HUES64 (cell line): ENCODE measurements around the gene CCDC200.
"Not testable (repeated sequence)": the region's sequence is repeated elsewhere in the genome, so short reads cannot be mapped to it uniquely, and the experiment has no call there.

Experiments used
- H3K27ac ChIP-seq: 2 replicates; pipeline ENCODE4 v1.7.0; 2013; ENCODE audit warnings: low read depth, low read length, inconsistent platforms
- H3K27me3 ChIP-seq: 2 replicates; pipeline ENCODE4 v1.6.1; 2013; ENCODE audit warnings: mild to moderate bottlenecking, low read length; ENCODE audit not compliant: insufficient read depth
- H3K36me3 ChIP-seq: 2 replicates; pipeline ENCODE4 v1.6.1; 2013; ENCODE audit warnings: mild to moderate bottlenecking, low read length; ENCODE audit not compliant: insufficient read depth
- H3K4me1 ChIP-seq: 2 replicates; pipeline ENCODE4 v1.6.1; 2013; ENCODE audit warnings: mild to moderate bottlenecking, low read length, moderate library complexity; ENCODE audit not compliant: insufficient read depth
- H3K4me3 ChIP-seq: 2 replicates; pipeline ENCODE4 v1.5.1; 2013; ENCODE audit warnings: mild to moderate bottlenecking, low read length, moderate library complexity
- H3K9ac ChIP-seq: 2 replicates; pipeline ENCODE4 v1.6.1; 2013; ENCODE audit warnings: mild to moderate bottlenecking, low read depth, low read length
- H3K9me3 ChIP-seq: 2 replicates; pipeline ENCODE4 v1.6.1; 2013; ENCODE audit warnings: low read depth, low read length; ENCODE audit not compliant: insufficient read depth
- WGBS: fragments of 150-250, 120-280 bp; methylation state at CpG from one replicate; pipeline ENCODE4 v1.1.7; 2013; ENCODE audit warnings: missing lambda C conversion rate; 5-methylcytosine and 5-hydroxymethylcytosine counted together

The CCDC200 gene

GRCh38 chr17:43213545-43213944 is 14.9 kb downstream of the CCDC200 start:
- H3K4me3 ChIP-seq = no peak overlapping the region
- no peaks in the 10 kb centered on the region for H3K27me3 ChIP-seq
- H3K36me3 ChIP-seq = peaks cover 5% of the 10 kb centered on the region
- H3K4me1 ChIP-seq = peaks cover 13% of the 10 kb centered on the region; the same call in 1 of the 2 replicates
- H3K9me3 ChIP-seq = no peaks in the 10 kb centered on the region
- WGBS = 97% methylated on average over 2 of the region's 2 CpGs
- H3K27ac ChIP-seq = no peak overlapping the region
- no peak overlapping the region for H3K9ac ChIP-seq

GRCh38 chr17:43212641-43213490 is 15.6 kb downstream of the CCDC200 start:
- Histone ChIP-seq H3K4me1 (peaks cover 13% of the 10 kb centered on the region; the same call in 1 of the 2 replicates), H3K4me3 (peak overlapping the region; percentile 68), H3K9ac (peak overlapping the region; percentile 64; the same call in 1 of the 2 replicates), H3K9me3 (no peaks in the 10 kb centered on the region), H3K27ac (no peak overlapping the region), H3K36me3 (peaks cover 11% of the 10 kb centered on the region), H3K27me3 (no peaks in the 10 kb centered on the region)
- 88% methylated on average over 7 of the region's 7 CpGs for WGBS

DNA sequence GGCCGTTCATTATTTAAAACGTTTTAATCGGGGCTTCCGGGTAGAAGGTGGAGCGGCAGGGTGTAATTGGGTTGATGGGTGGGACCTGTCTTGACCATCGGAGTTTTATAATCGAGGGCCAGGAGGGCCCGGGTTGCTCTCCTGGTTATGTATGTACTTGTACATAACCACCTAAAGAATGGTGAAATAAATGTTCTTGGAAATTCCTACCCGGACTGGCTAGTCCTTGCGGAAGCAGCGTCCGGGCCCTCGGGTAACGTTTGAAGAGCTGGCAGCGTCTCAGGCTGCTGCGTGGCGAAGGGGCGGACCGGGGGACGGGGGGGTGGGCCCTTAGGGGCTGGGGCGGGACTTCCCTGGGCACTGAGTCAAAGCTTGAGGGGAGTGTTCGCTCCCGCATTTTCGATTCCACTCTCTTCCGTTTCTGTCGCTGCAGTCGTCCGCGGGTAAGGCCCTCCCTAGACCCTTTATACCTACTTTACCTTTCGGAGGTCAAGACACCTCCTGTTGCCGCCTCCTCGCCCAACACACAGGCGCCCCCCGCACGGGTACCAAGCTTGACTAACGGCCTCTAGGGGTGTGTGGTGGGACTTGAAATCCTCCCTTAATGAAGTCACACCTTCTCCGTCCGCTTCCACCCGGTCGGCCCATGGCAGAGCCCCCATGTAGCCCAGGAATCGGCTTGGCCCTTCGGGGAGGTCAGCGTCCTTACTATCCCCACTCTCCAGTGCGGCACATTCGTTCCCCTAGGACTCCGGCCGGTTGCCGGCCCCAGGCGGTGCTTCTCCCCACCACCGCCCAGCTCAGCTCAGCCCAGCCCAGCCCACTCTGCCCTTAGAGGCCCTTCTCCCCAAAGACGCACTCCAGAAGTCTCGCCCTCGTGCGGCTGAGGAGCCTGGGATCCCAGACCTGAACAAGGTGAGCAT is 16.7 kb downstream of the CCDC200 start, which contains the start of gene TMEM106A:
TMEM106A (plus strand) TSS at position 396 of the 923 bp plus-strand sequence. CDS start 1,167 bp downstream, outside the sequence.
- Histone ChIP-seq H3K27me3 (no peaks in the 10 kb centered on the region), H3K36me3 (peaks cover 16% of the 10 kb centered on the region), H3K27ac (no peak within 1 kb of the TSS; the same call in 1 of the 2 replicates), H3K9ac (peak within 1 kb of the TSS; percentile 68), H3K4me3 (peak within 1 kb of the TSS; percentile 68), H3K9me3 (no peaks in the 10 kb centered on the region), H3K4me1 (peaks cover 13% of the 10 kb centered on the region; the same call in 1 of the 2 replicates)
- 2% methylated on average over 48 of the region's 54 CpGs for WGBS

GRCh38 chr17:43211123-43211479 is 17.3 kb downstream of the CCDC200 start:
- Histone ChIP-seq H3K4me1 (peaks cover 13% of the 10 kb centered on the region; the same call in 1 of the 2 replicates), H3K27me3 (no peaks in the 10 kb centered on the region), H3K9me3 (no peaks in the 10 kb centered on the region), H3K27ac (no peak overlapping the region), H3K9ac (peak overlapping the region; percentile 68), H3K36me3 (peaks cover 16% of the 10 kb centered on the region), H3K4me3 (peak overlapping the region; percentile 68)
- 86% methylated on average over 2 of the region's 2 CpGs for WGBS

DNA sequence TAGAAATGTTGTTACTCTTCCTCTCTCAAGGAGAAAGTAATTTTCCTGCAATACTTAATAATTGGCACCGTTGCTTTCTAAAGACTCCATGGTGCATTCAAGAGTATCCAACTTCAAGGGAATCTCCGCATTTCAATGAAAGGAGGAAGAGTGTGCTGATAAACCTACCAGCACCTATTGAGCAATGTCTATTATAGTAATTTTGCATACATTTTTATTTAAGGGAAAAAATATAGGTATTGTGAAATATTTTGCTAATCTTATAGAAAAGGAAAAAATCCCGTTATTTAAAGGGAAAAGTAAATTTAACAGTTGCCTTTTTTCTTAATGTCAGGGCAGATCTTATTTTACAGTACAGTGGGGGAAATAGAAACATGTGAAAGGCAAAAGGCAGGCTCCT is 17.8 kb downstream of the CCDC200 start:
- peaks cover 13% of the 10 kb centered on the region; the same call in 1 of the 2 replicates for H3K4me1 ChIP-seq
- no peak overlapping the region for H3K9ac ChIP-seq
- H3K27ac ChIP-seq = no peak overlapping the region
- WGBS = 91% methylated on average over 2 of the region's 3 CpGs
- H3K36me3 ChIP-seq = peaks cover 16% of the 10 kb centered on the region
- no peaks in the 10 kb centered on the region for H3K27me3 ChIP-seq
- peak overlapping the region; percentile 68 for H3K4me3 ChIP-seq
- no peaks in the 10 kb centered on the region for H3K9me3 ChIP-seq

GRCh38 chr17:43203013-43203412 is 25.4 kb downstream of the CCDC200 start:
- H3K4me1 ChIP-seq, H3K9ac ChIP-seq, H3K4me3 ChIP-seq, H3K27me3 ChIP-seq, H3K9me3 ChIP-seq, H3K27ac ChIP-seq: not testable (repeated sequence)
- WGBS = 97% methylated on average over 3 of the region's 3 CpGs
- peaks cover 59% of the 10 kb centered on the region for H3K36me3 ChIP-seq

GRCh38 chr17:43200127-43200526 is 28.3 kb downstream of the CCDC200 start:
- WGBS = 88% methylated on average over 4 of the region's 4 CpGs
- H3K4me1 ChIP-seq = no peaks in the 10 kb centered on the region
- H3K27ac ChIP-seq = no peak overlapping the region
- H3K9ac ChIP-seq = no peak overlapping the region
- no peaks in the 10 kb centered on the region for H3K9me3 ChIP-seq
- no peaks in the 10 kb centered on the region for H3K27me3 ChIP-seq
- peaks cover 71% of the 10 kb centered on the region for H3K36me3 ChIP-seq
- no peak overlapping the region for H3K4me3 ChIP-seq

DNA sequence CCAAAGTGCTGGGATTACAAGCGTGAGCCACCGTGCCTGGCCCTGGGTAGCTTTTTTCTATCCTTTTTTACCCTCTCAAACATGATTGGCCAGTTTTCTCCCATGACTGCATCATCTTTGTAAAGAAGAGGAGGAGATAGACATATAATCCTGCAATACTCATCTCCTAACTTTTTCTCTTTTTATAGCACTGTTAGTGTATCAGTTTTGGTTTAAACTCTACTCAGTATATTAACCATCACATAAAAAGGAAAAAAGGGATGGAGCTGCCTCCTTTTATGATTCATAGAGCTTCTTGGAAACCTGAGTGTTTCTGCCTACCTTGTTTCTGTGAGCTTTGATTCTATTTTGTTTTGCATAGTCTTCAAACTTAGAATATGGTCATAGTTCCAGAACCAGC is 28.8 kb downstream of the CCDC200 start:
- H3K27me3 ChIP-seq = no peaks in the 10 kb centered on the region
- WGBS = 93% methylated on average over 2 of the region's 2 CpGs
- no peak overlapping the region for H3K27ac ChIP-seq
- H3K9me3 ChIP-seq = no peaks in the 10 kb centered on the region
- H3K9ac ChIP-seq = no peak overlapping the region
- no peak overlapping the region for H3K4me3 ChIP-seq
- H3K36me3 ChIP-seq = peaks cover 76% of the 10 kb centered on the region
- no peaks in the 10 kb centered on the region for H3K4me1 ChIP-seq

DNA sequence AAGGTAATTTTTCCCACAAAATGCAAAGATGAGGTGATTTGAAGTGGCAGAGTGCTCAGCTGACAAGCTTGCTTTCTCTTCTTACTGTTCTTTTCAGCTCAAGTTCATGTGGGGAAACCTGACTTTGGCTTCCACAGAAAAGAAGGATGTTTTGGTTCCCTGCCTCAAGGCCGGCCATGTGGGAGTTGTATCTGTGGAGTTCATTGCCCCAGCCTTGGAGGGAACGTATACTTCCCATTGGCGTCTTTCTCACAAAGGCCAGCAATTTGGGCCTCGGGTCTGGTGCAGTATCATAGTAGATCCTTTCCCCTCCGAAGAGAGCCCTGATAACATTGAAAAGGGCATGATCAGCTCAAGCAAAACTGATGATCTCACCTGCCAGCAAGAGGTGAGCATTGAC is 35.2 kb downstream of the CCDC200 start:
- H3K9me3 ChIP-seq = no peaks in the 10 kb centered on the region
- H3K27ac ChIP-seq = no peak overlapping the region
- WGBS = 96% methylated on average over 5 of the region's 5 CpGs
- H3K36me3 ChIP-seq = peaks cover 82% of the 10 kb centered on the region
- no peak overlapping the region for H3K4me3 ChIP-seq
- no peaks in the 10 kb centered on the region for H3K4me1 ChIP-seq
- H3K27me3 ChIP-seq = no peaks in the 10 kb centered on the region
- H3K9ac ChIP-seq = no peak overlapping the region

- not testable (repeated sequence) for H3K27me3 ChIP-seq, H3K9ac ChIP-seq, H3K27ac ChIP-seq, H3K4me1 ChIP-seq, H3K9me3 ChIP-seq, H3K4me3 ChIP-seq
- H3K36me3 ChIP-seq = peaks cover 44% of the 10 kb centered on the region
- WGBS = 91% methylated on average over 5 of the region's 5 CpGs
Measured at GRCh38 chr17:43186656-43187055, 41.8 kb downstream of the CCDC200 start.

DNA sequence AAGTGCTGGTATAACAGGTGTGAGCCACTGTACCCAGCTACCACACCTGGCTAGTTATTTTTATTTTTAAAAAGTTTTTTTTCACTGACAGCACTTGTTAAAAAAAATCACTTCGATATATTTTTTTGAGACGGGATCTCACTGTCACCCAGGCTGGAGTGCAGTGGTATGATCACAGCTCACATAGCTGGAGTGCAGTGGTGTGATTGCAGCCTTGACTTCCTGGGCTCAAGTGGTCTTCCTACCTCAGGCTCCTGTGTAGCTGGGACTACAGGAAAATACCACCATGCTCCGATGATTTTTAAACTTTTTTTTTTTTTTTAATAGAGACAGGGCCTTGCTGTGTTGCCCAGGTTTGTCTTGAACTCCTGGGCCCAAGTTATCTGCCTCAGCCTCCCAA is 44.5 kb downstream of the CCDC200 start:
- Histone ChIP-seq H3K9ac (no peak overlapping the region), H3K36me3 (peaks cover 33% of the 10 kb centered on the region), H3K27me3 (no peaks in the 10 kb centered on the region), H3K9me3 (no peaks in the 10 kb centered on the region), H3K4me3 (no peak overlapping the region), H3K27ac (no peak overlapping the region), H3K4me1 (no peaks in the 10 kb centered on the region)
- WGBS = 98% methylated on average over 3 of the region's 3 CpGs
